Heart left ventricle (tissue), 16 donors: ENCODE results near the gene FBXO31. TPM values are rescaled to one million over a fixed set of nuclear protein-coding genes. Genes with fewer than 3 reads are reported as not detected.
A peak's percentile ranks its signal among the peaks of the same experiment; 100 is the strongest.

Experiments used
- ATAC-seq, 4 donors: fragments of 200-7000 bp; cut with Tn5 transposase; one replicate each; pipeline ENCODE4 v1.9.1; 2020 to 2022; ENCODE audit warnings: moderate library complexity in 4 of 4, mild to moderate bottlenecking in 3 of 4, moderate number of reproducible peaks in 1 of 4
- DNase-seq, 5 donors: peaks; one replicate each; pipeline ENCODE4 v3.0.0-alpha.2; 2020
- H3K27ac ChIP-seq, 12 donors: fragments of 200-600 bp; sonication (generic) in 4 of 12; one replicate each; pipeline versions ENCODE4 v1.5.0 to v1.8.0; 2016 to 2022; ENCODE audit warnings: mild to moderate bottlenecking in 2 of 12
- H3K27me3 ChIP-seq, 9 donors: fragments of 200-600 bp; sonication (generic) in 2 of 9; one replicate each; pipeline versions ENCODE4 v1.5.1 to v1.8.0; 2016 to 2022; ENCODE audit warnings: mild to moderate bottlenecking in 3 of 9
- H3K36me3 ChIP-seq, 9 donors: fragments of 200-600 bp; sonication (generic) in 2 of 9; one replicate each; pipeline versions ENCODE4 v1.5.0 to v1.8.0; 2018 to 2022; ENCODE audit warnings: mild to moderate bottlenecking in 2 of 9
- H3K4me1 ChIP-seq, 12 donors: fragments of 200-600 bp; sonication (generic) in 4 of 12; one replicate each; pipeline versions ENCODE4 v1.5.0 to v1.8.0; 2016 to 2022; ENCODE audit warnings: mild to moderate bottlenecking in 3 of 12
- H3K4me3 ChIP-seq, 12 donors: fragments of 200-600 bp; sonication (generic) in 4 of 12; one replicate each; pipeline versions ENCODE4 v1.5.0 to v1.8.0; 2017 to 2022; ENCODE audit warnings: mild to moderate bottlenecking in 9 of 12, moderate library complexity in 4 of 12
- H3K9me3 ChIP-seq, 12 donors: fragments of 200-600 bp; sonication (generic) in 4 of 12; one replicate each; pipeline versions ENCODE4 v1.5.0 to v1.8.0; 2016 to 2022; ENCODE audit warnings: mild to moderate bottlenecking in 1 of 12
- CTCF ChIP-seq, 12 donors: fragments of 200-600 bp; sonication (generic) in 4 of 12; IDR thresholded peaks; one replicate each; pipeline versions ENCODE4 v1.5.0 to v1.8.0; 2018 to 2022; ENCODE audit warnings: antibody characterized with exemption in 12 of 12, mild to moderate bottlenecking in 5 of 12
- POLR2A ChIP-seq, 2 donors: fragments of 450-650 bp; IDR thresholded peaks; one replicate each; pipeline ENCODE4 v1.6.1; 2017; ENCODE audit warnings: antibody characterized with exemption in 2 of 2, mild to moderate bottlenecking in 2 of 2, moderate library complexity in 2 of 2
- WGBS, 4 donors: extraction: QIAGEN DNeasy Blood & Tissue Kit in 2 of 4; methylation state at CpG; one replicate each; pipeline versions ENCODE4 v1.1.5 to v1.1.7; 2013 to 2018; 5-methylcytosine and 5-hydroxymethylcytosine counted together
- intact Hi-C, 10 donors: fragments of 100-400 bp; cut with DNase I; formaldehyde crosslinking; loops; one replicate each; pipeline versions ENCODE4 v1.11.1 to v1.14.2; 2022
- polyA plus RNA-seq, 2 donors: library from polyadenylated mRNA; stranded (reverse); fragments of 200-250 nt; gene quantifications; one replicate each; pipeline ENCODE4 v1.2.3, GENCODE V29; 2013
- total RNA-seq, 9 donors: library from RNA; depleted of rRNA in 2 of 9; stranded (reverse); fragments of >200 nt in 2 of 9; fragmentation: NEBNext Ultra II Directional in 3 of 9; extraction: Animal tissue kit (Norgen Biotek cat#: 25700) in 3 of 9; gene quantifications; one replicate each; pipeline versions ENCODE4 v1.1.0 to v1.2.4, GENCODE V29; 2016 to 2023
- donor health status: ischemic (EF 13 %, LVEDD 7.1; RV severe dilation, severe dysfunction).
- donor health status: healthy with polysubstance abuse.
- donor health status: DM: no; HTN: yes; CAD: no.
- donor health status: DM: no; HTN: no; CAD: no.
- donor health status: ischemic (EF 25% LVEDD 6.9; RV normal size, moderate dysfunction).
- donor health status: ischemic (EF 25% LVEDD 5.7; RV mildly dilated, moderate dysfunction).
- donor health status: healthy.
- donor health status: DM: yes; HTN: yes; CAD: no.
- donor health status: ischemic (EF 35%, LVEDD 5.7; RV mildly dilated, moderate dysfunction).
- donor health status: nonischemic (EF 11% LVEDD 7.7; RV severe dilation, severe dysfunction).
- donor health status: DM: yes; HTN: yes; CAD: no.
- donor health status: PGD.
- donor health status: ischemic (EF 29% LVEDD 5.4; RV normal size, mild dysfunction).
- donor health status: nonischemic (EF 23%, LVEDD 6.1; RV moderate dilation, normal function).

The FBXO31 gene
- total and polyA plus RNA-seq, 11 donors, result 20.0 to 130 (median 63.1) TPM

- Histone ChIP-seq H3K27me3 (no peaks in the 10 kb centered on the region), H3K36me3 (no peaks in the 10 kb centered on the region), H3K4me3 (no peak overlapping the region), H3K27ac (no peak overlapping the region), H3K9me3 (no peaks in the 10 kb centered on the region), H3K4me1 (peaks cover 0 to 15% (median 8%) of the 10 kb centered on the region in 12 donors)
- DNase-seq (no peak), ATAC-seq (no peak)
- no peak for TF ChIP-seq POLR2A (IDR thresholded peaks at IDR 0.05)
- no peak for TF ChIP-seq CTCF (IDR thresholded peaks at IDR 0.05)
- intact Hi-C loops, result loop anchor here in 7 of 10 donors (5.0 to 10.0 kb wide), 4 partner anchors 47 to 320 kb away; partner anchors contain the start of genes MAP1LC3B (in 3 of the 7) and FBXO31 (in 1 of the 7)
- 90 to 94% (median 92%) methylated on average over 7 to 10 of the region's 10 CpGs for WGBS, 4 donors
Observed at GRCh38 chr16:87314990-87315420, 68.6 kb downstream of the FBXO31 start.

GRCh38 chr16:87312008-87312407 lies 71.6 kb downstream of the FBXO31 start:
- ATAC-seq, result no peak

GRCh38 chr16:87311387-87311786 lies 72.2 kb downstream of the FBXO31 start:
- Histone ChIP-seq H3K27me3 (no peaks in the 10 kb centered on the region), H3K4me1 (peaks cover 0 to under 1% (median 0%) of the 10 kb centered on the region in 12 donors), H3K27ac (no peak overlapping the region), H3K9me3 (peaks cover 0 to 15% (median 0%) of the 10 kb centered on the region in 12 donors), H3K4me3 (no peak overlapping the region), H3K36me3 (no peaks in the 10 kb centered on the region)
- TF ChIP-seq CTCF (IDR thresholded peaks at IDR 0.05) (no peak), POLR2A (IDR thresholded peaks at IDR 0.05) (no peak)
- DNase-seq (peak in 1 of 5 donors; percentile 38), ATAC-seq (peak in 1 of 4 donors; percentile 23)
- intact Hi-C loops, result loop anchor here in 3 of 10 donors (10.0 kb wide), 1 partner anchor 323 kb away; no protein-coding TSS in a partner anchor
- 89 to 98% (median 90%) methylated on average over 5 of the region's 5 CpGs for WGBS, 4 donors

More at GRCh38 chr16:87312008-87312407, 71.6 kb downstream of the FBXO31 start:
- Histone ChIP-seq H3K36me3 (no peaks in the 10 kb centered on the region), H3K27me3 (no peaks in the 10 kb centered on the region), H3K4me3 (no peak overlapping the region), H3K4me1 (peaks cover 0 to 5% (median 0%) of the 10 kb centered on the region in 12 donors), H3K9me3 (peaks cover 0 to 15% (median 0%) of the 10 kb centered on the region in 12 donors), H3K27ac (no peak overlapping the region)
- intact Hi-C loops, result loop anchor here in 3 of 10 donors (10.0 kb wide), 1 partner anchor 323 kb away; no protein-coding TSS in a partner anchor
- TF ChIP-seq CTCF (IDR thresholded peaks at IDR 0.05) (no peak), POLR2A (IDR thresholded peaks at IDR 0.05) (no peak)
- WGBS, 4 donors, result 78 to 91% (median 84%) methylated on average over 7 of the region's 7 CpGs
- no peak for DNase-seq

- no peaks in the 10 kb centered on the region for H3K27me3 ChIP-seq
- 80 to 87% (median 81%) methylated on average over 7 of the region's 7 CpGs for WGBS, 4 donors
- TF ChIP-seq CTCF (IDR thresholded peaks at IDR 0.05), result no peak
- TF ChIP-seq POLR2A (IDR thresholded peaks at IDR 0.05), result no peak
- H3K4me3 ChIP-seq, result no peak overlapping the region
- ATAC-seq (peak in 1 of 4 donors; percentile 27), DNase-seq (no peak)
- no peaks in the 10 kb centered on the region for H3K4me1 ChIP-seq
- H3K9me3 ChIP-seq, result peaks cover 0 to 15% (median 0%) of the 10 kb centered on the region in 12 donors
- H3K36me3 ChIP-seq, result no peaks in the 10 kb centered on the region
- H3K27ac ChIP-seq, result no peak overlapping the region
- intact Hi-C loops, result loop anchor here in 3 of 10 donors (10.0 kb wide), 1 partner anchor 324 kb away; no protein-coding TSS in a partner anchor
Observed at GRCh38 chr16:87310610-87311009, 73.0 kb downstream of the FBXO31 start.
